Activated T-cell treated with anti-CD3 and anti-CD28 coated beads, Interleukin-2, amount 50 U/mL, for 72 hours (primary cell): ENCODE data around the gene BEST4. TPM values are rescaled to one million over a fixed set of nuclear protein-coding genes. Genes with fewer than 3 reads are reported as not detected.

Source experiments
- total RNA-seq, 2 donors: library from RNA; stranded (reverse); gene quantifications; one replicate each; pipeline ENCODE4 v1.2.3, GENCODE V29; 2022

The BEST4 gene
- total RNA-seq, 2 donors from 2014 or later, result 2.5 to 2.6 TPM

Other genes with a start within 250 kb of the BEST4 start
- gene TMEM53, start 113.7 kb downstream of the BEST4 start, total RNA-seq, result 1 to 10 TPM; 3.8 to 4.5 TPM
- gene ARMH1, start 113.5 kb downstream of the BEST4 start, total RNA-seq, result 100 to 1,000 TPM; 108 to 123 TPM
- not detected for gene RNU5D-1, start 57.0 kb downstream of the BEST4 start, total RNA-seq
- 100 to 1,000 TPM; 134 to 147 TPM for gene KIF2C, start 48.3 kb downstream of the BEST4 start, total RNA-seq
- 1,000 to 10,000 TPM; 2,862 to 3,010 TPM for gene RPS8, start 12.6 kb downstream of the BEST4 start, total RNA-seq
- 10 to 100 TPM; 53.4 to 60.7 TPM for gene PLK3, start 12.2 kb upstream of the BEST4 start, total RNA-seq
- 1 to 10 TPM in 1 of 2 donors, not detected in 1; 1.5 TPM for gene DYNLT4, start 19.2 kb upstream of the BEST4 start, total RNA-seq
- 10 to 100 TPM in 1 of 2 donors, 1 to 10 TPM in 1; 9.4 to 16.8 TPM for gene BTBD19, start 20.4 kb upstream of the BEST4 start, total RNA-seq
- 1 to 10 TPM; 1.8 to 3.2 TPM for gene PTCH2, start 55.1 kb upstream of the BEST4 start, total RNA-seq
- 10 to 100 TPM; 22.5 to 28.5 TPM for gene EIF2B3, start 198.4 kb upstream of the BEST4 start, total RNA-seq
- 10 to 100 TPM; 34.1 to 36.2 TPM for gene HECTD3, start 223.2 kb upstream of the BEST4 start, total RNA-seq
- gene UROD, start 224.1 kb upstream of the BEST4 start, total RNA-seq, result 10 to 100 TPM; 65.6 to 75.6 TPM